Hematopoietic multipotent progenitor cell (in vitro differentiated cells): ENCODE data around the gene SLC25A27. TPM values are rescaled to one million over a fixed set of nuclear protein-coding genes. Genes with fewer than 3 reads are reported as not detected.

Experiments used
- DNase-seq, 3 donors: peaks; one replicate each; pipeline ENCODE4 v3.0.0-alpha.2; 2011 to 2015; ENCODE audit warnings: low read depth in 2 of 3, low spot score in 2 of 3
- total RNA-seq: library from RNA; depleted of rRNA; stranded (reverse); fragments of >200 nt; gene quantifications from one replicate; pipeline ENCODE4 v1.2.3, GENCODE V29; 2012

Gene SLC25A27
- total RNA-seq, 1 donor: 5.7 TPM

DNA sequence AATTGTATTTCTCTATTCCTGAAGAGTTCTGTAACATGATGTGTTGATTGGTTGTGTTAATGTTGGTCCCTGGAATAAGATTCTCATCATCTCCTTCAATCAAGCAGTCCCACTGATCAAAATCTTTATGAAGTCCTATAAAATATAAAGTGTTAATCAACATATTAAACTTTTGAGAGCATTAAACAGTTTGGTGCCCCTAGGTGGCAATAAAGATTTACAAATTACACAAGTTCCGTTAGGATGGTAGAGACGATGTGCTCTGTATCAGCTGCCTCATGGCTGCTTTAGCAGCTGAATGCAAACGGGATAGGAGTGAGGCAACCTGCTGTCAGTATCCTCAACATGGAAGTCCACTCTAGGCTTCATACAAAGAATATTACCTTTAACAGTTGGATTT is 51.8 kb downstream of the SLC25A27 start:
- peak in 2 of 3 donors; percentile 31 to 73 for DNase-seq

DNA sequence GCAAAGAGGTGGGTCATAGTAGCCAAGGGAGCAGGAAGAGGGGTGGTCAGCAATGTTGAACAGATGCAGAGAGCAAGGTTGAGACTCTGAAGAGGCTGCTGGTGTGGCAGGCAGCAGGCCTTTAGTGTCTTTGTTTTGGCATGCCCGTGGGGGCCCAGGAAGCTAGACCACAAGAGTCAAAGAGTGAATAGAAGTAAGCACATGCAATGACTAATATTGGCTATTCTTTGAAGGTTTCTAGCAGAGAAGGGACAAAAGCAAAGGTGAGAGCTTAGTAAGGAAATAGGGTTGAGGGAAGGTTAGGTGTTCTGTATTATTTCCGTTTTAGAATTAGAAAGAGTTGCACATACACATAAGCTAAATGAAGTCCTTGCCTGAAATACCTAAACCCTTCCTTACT is 53.7 kb downstream of the SLC25A27 start:
- DNase-seq: no peak

DNA sequence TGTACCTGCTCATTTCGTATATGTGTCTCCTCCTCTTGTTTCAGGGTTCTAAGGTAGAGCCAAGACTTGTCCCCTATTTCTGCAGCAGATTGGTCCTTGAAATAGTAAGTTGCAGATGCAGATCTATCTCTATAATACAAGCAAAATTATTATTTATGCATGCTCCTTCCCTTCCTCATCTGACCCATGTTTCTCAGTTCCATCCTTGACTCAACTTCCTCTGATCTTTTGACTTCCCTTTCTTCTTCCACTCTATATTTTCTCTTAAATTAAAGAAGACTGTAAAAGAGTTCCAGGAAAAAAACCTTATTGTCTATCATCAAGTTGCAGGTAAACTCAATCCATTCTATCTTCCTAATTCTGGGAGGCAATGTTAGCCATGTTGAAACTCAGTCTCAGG is 58.7 kb downstream of the SLC25A27 start:
- DNase-seq: no peak

GRCh38 chr6:46715141-46715540 is 62.4 kb downstream of the SLC25A27 start:
- no peak for DNase-seq

DNA sequence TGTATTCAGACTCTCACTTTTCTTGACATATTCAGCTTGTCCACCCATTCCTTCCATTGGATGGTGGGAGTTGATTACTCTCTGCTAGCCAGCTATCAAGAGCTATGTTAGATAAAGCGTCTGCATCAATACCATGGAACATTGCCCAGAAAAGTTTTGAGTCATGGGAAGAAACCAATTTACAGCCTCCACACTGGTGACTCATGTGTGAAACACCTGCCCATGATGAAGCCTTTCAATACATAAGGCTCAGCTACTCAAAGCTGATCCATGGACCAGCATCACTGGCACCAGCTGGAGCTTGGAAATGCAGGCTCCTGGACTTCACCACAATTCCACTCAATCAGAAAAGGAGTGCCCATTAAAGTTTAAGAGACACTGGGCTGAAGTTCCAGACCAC is 66.3 kb downstream of the SLC25A27 start:
- DNase-seq: no peak

GRCh38 chr6:46720401-46720800 is 67.6 kb downstream of the SLC25A27 start:
- no peak for DNase-seq

Other genes starting within 250 kb of the SLC25A27 start
- gene RCAN2, start 161.5 kb upstream of the SLC25A27 start, total RNA-seq: under 0.01 TPM
- gene CYP39A1, start 157 bp upstream of the SLC25A27 start, total RNA-seq: under 0.01 TPM
- gene TDRD6, start 34.9 kb downstream of the SLC25A27 start, total RNA-seq: under 0.01 TPM
- not detected for gene PLA2G7, start 82.4 kb downstream of the SLC25A27 start, total RNA-seq
- not detected for gene ANKRD66, start 94.0 kb downstream of the SLC25A27 start, total RNA-seq
- gene MEP1A, start 140.4 kb downstream of the SLC25A27 start, total RNA-seq: not detected